ENCODE measurements around the gene MUC5B.

MUC5B gene

DNA sequence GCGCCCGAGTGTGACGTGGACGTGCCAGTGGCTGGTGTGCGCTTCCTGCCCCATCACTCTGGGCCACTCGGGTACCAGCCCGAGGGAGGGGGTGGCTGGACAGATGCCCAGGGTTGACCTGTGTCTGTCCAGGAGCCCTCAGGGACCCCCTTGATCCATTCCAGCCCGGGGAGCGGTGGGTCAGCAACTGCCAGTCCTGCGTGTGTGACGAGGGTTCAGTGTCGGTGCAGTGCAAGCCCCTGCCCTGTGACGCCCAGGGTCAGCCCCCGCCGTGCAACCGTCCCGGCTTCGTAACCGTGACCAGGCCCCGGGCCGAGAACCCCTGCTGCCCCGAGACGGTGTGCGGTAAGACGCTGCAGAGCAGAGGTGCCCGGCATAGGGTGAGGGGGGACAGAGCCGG lies 34.5 kb downstream of the MUC5B start:
- Histone ChIP-seq H3K4me2 (peak overlapping the region; percentile 39; the same call in 1 of the 2 replicates), H3K9me3 (peaks cover 6% of the 10 kb centered on the region), H3K27ac (no peak overlapping the region), H3K9ac (no peak overlapping the region), H3K36me3 (no peaks in the 10 kb centered on the region), H4K20me1 (no peaks in the 10 kb centered on the region), H3K27me3 (no peaks in the 10 kb centered on the region), H3K4me1 (peaks cover 14% of the 10 kb centered on the region), H3K4me3 (no peak overlapping the region)
- TF ChIP-seq Cebpa-rat (IDR thresholded peaks at IDR 0.05): no peak

DNA sequence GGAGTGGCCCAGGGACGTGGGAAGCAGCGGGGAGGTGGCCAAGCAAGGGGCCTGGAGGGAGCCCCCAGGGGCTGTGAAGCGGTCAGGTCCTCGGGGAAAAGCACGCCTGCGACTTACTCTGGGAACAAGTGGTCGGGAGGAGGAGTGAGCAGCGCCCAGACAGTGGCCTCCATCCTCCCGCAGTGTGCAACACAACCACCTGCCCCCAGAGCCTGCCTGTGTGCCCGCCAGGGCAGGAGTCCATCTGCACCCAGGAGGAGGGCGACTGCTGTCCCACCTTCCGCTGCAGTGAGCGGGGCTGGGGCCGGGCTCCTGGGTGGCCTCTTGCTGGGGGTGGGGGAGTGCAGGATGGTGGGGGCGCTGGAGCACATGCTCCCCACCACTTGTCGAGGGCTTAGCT lies 35.0 kb downstream of the MUC5B start:
- no peaks in the 10 kb centered on the region for H3K36me3 ChIP-seq
- no peak overlapping the region for H3K4me3 ChIP-seq
- no peak overlapping the region for H3K4me2 ChIP-seq
- H3K4me1 ChIP-seq: peaks cover 19% of the 10 kb centered on the region
- H4K20me1 ChIP-seq: no peaks in the 10 kb centered on the region
- no peak overlapping the region for H3K27ac ChIP-seq
- no peaks in the 10 kb centered on the region for H3K27me3 ChIP-seq
- TF ChIP-seq Cebpa-rat (IDR thresholded peaks at IDR 0.05): no peak
- no peak overlapping the region for H3K9ac ChIP-seq
- peaks cover under 1% of the 10 kb centered on the region; the same call in 1 of the 2 replicates for H3K9me3 ChIP-seq

DNA sequence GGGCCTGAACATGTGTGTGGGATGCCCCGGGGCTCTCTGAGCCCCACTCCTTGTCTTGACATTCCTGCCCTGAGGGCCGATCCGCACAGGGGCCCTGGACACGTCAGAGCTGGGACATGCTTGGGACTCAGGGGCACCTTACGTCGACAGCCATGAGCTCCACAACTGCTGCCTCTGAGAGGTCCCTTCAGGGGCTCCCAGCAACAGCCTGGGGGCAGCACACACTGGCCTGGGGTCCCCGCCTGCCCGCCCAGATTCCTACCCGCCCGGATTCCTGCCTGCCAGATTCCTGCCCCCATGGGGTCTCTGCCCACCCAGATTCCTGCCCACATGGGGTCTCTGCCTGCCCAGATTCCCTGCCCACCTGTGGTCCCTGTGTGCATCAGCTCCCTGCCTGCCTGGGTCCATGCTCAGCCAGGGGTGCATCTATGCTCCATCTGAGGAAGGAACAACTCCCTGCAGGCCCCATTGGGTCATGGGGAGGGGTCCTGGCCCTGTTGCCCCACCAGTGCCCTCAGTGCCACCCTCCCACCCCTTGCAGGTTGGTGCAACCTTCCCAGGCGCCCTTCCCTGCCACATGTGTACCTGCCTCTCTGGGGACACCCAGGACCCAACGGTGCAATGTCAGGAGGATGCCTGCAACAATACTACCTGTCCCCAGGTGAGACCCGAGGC lies 35.7 kb downstream of the MUC5B start:
- H4K20me1 ChIP-seq: no peaks in the 10 kb centered on the region
- no peaks in the 10 kb centered on the region for H3K36me3 ChIP-seq
- no peak overlapping the region for H3K9ac ChIP-seq
- no peak overlapping the region for H3K27ac ChIP-seq
- H3K27me3 ChIP-seq: no peaks in the 10 kb centered on the region
- peaks cover 23% of the 10 kb centered on the region for H3K4me1 ChIP-seq
- no peak overlapping the region for H3K4me3 ChIP-seq
- no peak for TF ChIP-seq Cebpa-rat (IDR thresholded peaks at IDR 0.05)
- H3K4me2 ChIP-seq: no peak overlapping the region
- H3K9me3 ChIP-seq: no peaks in the 10 kb centered on the region

DNA sequence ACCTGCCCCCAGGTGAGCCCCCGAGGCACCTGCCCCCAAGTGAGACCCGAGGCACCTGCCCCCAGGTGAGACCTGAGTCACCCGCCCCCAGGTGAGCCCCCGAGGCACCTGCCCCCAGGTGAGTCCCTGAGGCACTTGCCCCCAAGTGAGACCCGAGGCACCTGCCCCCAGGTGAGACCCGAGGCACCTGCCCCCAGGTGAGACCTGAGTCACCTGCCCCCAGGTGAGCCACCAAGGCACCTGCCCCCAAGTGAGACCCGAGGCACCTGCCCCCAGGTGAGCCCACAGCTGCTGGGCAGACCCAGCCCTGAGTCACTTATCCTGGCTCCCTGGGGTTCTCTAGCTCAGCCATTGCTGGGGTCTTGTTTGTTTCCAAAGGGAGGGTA lies 36.2 kb downstream of the MUC5B start:
- Histone ChIP-seq H3K4me3 (no peak overlapping the region), H3K4me1 (peaks cover 23% of the 10 kb centered on the region), H3K4me2 (no peak overlapping the region), H3K27ac (no peak overlapping the region), H4K20me1 (no peaks in the 10 kb centered on the region), H3K27me3 (no peaks in the 10 kb centered on the region), H3K9me3 (peaks cover under 1% of the 10 kb centered on the region; the same call in 1 of the 2 replicates), H3K9ac (no peak overlapping the region), H3K36me3 (no peaks in the 10 kb centered on the region)
- no peak for TF ChIP-seq Cebpa-rat (IDR thresholded peaks at IDR 0.05)

DNA sequence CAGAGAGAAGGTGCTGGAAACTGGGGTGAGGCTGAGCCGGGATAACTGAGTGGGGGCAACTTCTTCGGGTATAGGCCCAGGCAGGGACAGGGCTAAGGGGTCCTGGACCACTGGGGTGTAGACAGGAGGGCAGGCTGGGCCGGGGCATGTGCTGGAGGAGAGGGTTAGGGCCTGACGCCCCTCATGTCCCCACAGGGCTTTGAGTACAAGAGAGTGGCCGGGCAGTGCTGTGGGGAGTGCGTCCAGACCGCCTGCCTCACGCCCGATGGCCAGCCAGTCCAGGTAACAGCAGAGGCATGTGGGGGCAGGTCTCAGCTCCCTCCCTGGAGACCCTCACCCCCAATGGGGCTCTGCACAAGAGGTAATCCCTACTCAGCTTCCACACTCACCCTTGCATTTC lies 36.7 kb downstream of the MUC5B start:
- Histone ChIP-seq H3K36me3 (no peaks in the 10 kb centered on the region), H3K9me3 (peaks cover 5% of the 10 kb centered on the region), H4K20me1 (no peaks in the 10 kb centered on the region), H3K4me1 (peaks cover 28% of the 10 kb centered on the region), H3K27ac (no peak overlapping the region), H3K27me3 (no peaks in the 10 kb centered on the region), H3K9ac (no peak overlapping the region), H3K4me3 (no peak overlapping the region), H3K4me2 (no peak overlapping the region)
- no peak for TF ChIP-seq Cebpa-rat (IDR thresholded peaks at IDR 0.05)

DNA sequence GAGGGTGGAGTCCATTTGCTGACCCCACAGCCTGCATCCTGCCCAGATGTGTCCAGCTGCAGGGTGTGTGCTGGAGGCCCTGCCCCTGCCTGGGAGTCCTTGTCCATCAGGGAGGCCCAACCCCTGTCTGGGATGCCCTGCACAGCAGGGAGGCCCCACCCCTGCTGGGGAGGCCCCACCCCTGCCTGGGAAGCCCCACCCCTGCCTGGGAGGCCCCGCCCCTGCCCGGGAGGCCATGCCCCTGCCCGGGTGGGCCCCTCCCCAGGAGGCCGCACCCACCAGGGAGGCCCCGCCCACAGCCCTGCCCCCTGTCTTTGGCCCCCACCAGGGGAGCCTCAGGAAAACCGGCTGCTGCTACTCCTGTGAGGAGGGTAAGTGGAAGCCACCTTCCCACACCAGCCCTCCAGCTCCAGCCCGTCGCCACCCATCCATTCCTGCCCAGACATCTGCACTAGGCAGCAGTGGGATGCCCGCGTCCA lies 37.2 kb downstream of the MUC5B start:
- no peak for TF ChIP-seq Cebpa-rat (IDR thresholded peaks at IDR 0.05)
- H3K27ac ChIP-seq: no peak overlapping the region
- no peaks in the 10 kb centered on the region for H3K27me3 ChIP-seq
- no peak overlapping the region for H3K9ac ChIP-seq
- peaks cover 10% of the 10 kb centered on the region for H3K9me3 ChIP-seq
- H3K4me2 ChIP-seq: no peak overlapping the region
- H3K4me3 ChIP-seq: no peak overlapping the region
- H3K4me1 ChIP-seq: peaks cover 31% of the 10 kb centered on the region
- no peaks in the 10 kb centered on the region for H4K20me1 ChIP-seq
- no peaks in the 10 kb centered on the region for H3K36me3 ChIP-seq

DNA sequence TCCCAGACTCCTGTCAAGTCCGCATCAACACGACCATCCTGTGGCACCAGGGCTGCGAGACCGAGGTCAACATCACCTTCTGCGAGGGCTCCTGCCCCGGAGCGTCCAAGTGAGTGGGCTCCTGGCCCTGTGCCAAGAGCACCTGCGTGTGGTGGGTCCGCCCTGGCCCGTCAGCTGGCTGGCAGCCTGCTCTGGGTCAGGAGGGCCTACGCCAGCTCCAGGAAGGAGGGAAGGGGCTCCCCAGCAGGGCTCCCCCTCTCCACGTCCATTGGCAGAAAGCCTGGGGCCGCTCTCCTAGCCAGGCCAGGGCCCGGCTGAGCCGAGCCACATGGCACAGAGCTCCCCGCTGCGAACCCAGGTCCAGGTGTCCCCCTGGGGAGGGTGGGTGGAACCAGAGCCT lies 37.8 kb downstream of the MUC5B start:
- Histone ChIP-seq H3K27me3 (no peaks in the 10 kb centered on the region), H3K4me3 (no peak overlapping the region), H3K27ac (no peak overlapping the region), H3K9me3 (peaks cover 16% of the 10 kb centered on the region), H3K9ac (no peak overlapping the region), H3K4me1 (peaks cover 31% of the 10 kb centered on the region), H3K36me3 (peaks cover 5% of the 10 kb centered on the region; the same call in 1 of the 2 replicates), H3K4me2 (no peak overlapping the region), H4K20me1 (no peaks in the 10 kb centered on the region)
- TF ChIP-seq Cebpa-rat (IDR thresholded peaks at IDR 0.05): no peak

DNA sequence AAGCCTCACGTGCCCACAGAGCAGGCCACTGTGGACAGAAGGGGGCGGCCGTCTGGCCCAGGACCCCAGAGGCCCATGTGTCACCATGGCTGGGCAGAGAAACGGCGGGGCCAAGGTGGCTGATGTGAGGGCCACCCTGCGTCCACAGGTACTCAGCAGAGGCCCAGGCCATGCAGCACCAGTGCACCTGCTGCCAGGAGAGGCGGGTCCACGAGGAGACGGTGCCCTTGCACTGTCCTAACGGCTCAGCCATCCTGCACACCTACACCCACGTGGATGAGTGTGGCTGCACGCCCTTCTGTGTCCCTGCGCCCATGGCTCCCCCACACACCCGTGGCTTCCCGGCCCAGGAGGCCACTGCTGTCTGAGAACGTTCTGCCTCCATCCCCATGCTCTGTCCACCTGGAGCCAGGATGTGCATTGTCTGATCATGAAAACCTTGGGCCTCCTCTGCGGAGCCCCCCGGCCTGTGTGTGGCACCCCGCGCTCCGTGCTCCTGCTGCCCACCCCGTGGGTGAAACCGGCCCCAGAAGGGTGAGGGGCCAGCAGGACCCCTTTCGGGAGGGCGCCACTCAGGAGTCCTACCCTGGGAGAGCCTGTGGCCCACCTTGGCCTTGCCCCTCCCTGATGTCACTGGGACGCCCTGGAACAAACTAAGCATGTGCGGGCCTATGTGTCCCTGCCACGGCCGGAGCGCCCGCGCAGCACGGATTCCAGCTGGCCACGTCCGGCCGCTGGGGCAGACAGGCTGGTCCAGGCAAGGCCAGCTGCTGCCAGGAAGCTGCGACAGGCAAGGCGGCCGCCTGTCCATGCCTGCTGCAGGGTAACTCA lies 38.6 kb downstream of the MUC5B start:
- TF ChIP-seq Cebpa-rat (IDR thresholded peaks at IDR 0.05): no peak
- Histone ChIP-seq H3K27me3 (no peaks in the 10 kb centered on the region), H3K4me3 (no peak overlapping the region), H3K4me1 (peaks cover 31% of the 10 kb centered on the region), H3K27ac (no peak overlapping the region), H3K9me3 (peaks cover 24% of the 10 kb centered on the region), H3K9ac (no peak overlapping the region), H3K36me3 (peaks cover 8% of the 10 kb centered on the region; the same call in 1 of the 2 replicates), H3K4me2 (no peak overlapping the region), H4K20me1 (no peaks in the 10 kb centered on the region)

DNA sequence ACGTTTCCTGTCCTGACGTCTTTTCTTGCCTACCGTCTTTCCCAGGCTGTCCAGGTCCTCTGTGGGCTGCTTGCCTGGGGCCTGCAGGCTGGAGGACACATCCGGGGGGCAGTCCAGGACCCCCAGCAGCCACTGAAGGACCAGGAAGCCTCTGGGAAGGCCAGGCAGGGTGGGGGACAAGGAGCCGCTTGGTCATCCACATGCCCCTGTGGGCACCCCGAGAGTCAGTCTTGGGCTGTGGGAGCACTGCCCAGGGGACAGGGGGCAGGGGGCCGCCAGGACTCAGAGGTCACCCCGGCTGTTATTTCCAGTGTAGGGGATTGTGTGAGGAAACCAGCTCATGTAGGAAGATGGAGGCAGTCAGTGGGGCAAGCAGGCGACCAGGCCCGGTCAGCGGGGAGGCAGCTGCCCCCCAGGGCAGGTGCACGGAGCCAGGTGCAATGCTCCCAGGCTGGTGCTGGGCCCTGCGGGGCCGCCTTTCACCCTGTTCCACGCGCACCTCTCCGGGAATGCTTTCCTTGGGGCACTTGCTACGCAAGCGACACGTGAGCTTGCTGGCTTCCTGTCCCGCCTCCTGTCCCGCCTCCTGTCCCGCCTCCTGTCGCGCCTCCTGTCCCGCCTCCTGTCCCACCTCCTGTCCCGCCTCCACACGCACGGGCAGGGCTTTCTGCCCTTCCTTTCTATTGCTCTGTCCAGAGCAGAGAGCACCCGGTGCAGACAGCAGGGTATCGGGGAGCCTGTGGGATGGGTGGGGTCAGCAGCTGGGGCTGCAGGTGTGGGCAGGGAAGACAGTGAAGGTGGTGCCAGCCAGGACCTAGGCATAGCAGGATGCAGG lies 39.5 kb downstream of the MUC5B start:
- peak overlapping the region; percentile 26 for H3K4me2 ChIP-seq
- peaks cover 8% of the 10 kb centered on the region; the same call in 1 of the 2 replicates for H3K36me3 ChIP-seq
- no peak overlapping the region for H3K9ac ChIP-seq
- H3K4me3 ChIP-seq: no peak overlapping the region
- H3K9me3 ChIP-seq: peaks cover 31% of the 10 kb centered on the region
- TF ChIP-seq Cebpa-rat (IDR thresholded peaks at IDR 0.05): no peak
- H4K20me1 ChIP-seq: no peaks in the 10 kb centered on the region
- H3K27ac ChIP-seq: no peak overlapping the region
- H3K4me1 ChIP-seq: peaks cover 22% of the 10 kb centered on the region
- H3K27me3 ChIP-seq: no peaks in the 10 kb centered on the region
